T-helper 9 cell (primary cell): ENCODE results near the gene BCL11B.
"Not testable (repeated sequence)": the region's sequence is repeated elsewhere in the genome, so short reads cannot be mapped to it uniquely, and the experiment has no call there.

ENCODE experiments used
- DNase-seq: peaks from one replicate; pipeline ENCODE4 v3.0.0-alpha.2; 2020

BCL11B gene

DNA sequence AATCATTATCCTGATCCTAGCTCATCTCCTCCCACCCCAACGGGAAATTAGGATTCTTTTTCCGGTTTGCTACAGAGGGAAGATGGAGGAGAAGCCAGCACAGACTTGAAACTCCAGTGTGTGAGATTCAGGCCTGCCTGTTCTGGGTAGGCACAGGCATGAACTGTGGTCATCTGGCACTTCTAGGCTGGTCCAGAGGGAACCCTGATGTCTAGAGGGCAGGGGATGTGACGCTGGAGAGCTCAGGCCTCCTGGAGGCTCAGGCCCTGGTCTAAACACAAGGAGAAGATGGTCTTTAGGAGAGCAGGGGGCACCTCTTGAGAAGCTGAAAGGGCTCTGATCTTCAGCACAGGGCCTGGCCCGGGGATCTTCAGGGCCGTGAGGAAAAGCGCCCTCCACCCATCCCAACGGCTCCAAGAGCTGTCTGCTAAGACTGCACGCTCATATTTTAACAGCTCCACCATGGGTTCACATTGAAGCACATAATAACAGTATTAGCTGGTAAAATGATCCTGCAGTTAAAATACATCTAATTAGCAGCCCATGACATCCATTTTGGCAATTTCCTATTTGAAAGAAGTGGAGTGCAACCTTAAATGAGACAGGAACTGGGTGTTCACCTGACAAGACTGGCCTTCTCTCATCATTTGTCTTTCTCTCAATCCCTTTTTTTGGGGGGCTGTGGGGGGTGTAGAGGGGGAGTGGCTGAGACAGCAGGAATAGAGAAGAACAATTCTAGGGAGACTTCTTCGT is 35.4 kb downstream of the BCL11B start:
- DNase-seq = no peak

DNA sequence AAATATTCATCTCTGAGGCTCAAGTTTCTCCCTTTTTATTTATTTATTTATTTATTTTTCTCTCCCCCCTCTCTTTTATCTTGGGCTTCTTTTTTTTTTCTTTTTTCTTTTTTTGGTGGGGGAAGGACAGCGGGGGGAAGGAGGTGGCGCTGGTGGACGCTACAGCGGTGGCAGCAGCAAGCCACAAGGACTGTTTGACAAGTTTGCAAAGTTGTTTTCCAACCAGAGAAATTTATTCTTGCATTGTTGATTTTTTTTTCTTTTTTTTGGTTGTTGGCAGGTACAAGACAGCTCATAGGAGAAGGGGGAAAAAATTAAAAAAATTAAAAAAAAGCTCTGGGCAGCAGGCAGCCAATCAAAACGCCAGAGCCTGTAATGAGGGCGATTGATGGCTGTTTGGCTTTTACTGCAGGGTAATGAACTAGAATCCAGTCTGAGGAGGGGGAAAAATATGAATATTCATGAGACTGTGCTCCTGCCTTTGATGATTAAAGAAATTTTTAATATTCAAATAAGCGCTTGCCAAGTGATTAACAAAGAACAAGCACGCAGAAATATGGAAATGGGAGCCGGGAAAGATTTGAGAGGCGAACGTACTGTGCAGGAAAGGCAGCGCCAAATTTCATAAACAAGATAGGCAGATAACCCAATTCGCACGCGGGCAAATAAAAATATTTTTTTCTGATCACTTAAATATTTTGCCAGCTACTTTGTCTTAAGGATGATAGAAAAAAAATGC is 36.2 kb downstream of the BCL11B start:
- DNase-seq = no peak

- DNase-seq = peak; percentile 81
Measured at GRCh38 chr14:99234961-99235571, 36.9 kb downstream of the BCL11B start.

DNA sequence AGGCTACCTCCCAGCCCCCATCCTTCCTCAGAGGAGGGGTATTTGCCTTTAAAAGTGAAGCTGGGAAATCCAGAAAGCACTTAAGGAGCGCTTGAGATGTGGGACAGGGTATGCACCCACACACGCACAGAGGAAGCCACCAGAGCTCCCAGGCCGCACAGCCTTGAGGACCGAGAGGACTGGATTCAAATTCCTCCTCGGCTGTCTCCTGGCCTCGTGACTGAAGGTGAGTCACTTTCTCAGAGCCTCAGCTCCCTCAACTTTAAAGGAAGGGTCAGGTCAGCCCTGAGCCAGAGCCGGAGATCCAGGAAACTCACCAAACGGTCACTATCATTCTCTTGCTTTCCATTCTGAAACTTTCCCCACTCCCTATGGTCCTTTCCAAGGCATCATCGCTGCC is 37.6 kb downstream of the BCL11B start:
- no peak for DNase-seq

- DNase-seq = no peak
Measured at GRCh38 chr14:99233222-99234035, 38.6 kb downstream of the BCL11B start.

DNA sequence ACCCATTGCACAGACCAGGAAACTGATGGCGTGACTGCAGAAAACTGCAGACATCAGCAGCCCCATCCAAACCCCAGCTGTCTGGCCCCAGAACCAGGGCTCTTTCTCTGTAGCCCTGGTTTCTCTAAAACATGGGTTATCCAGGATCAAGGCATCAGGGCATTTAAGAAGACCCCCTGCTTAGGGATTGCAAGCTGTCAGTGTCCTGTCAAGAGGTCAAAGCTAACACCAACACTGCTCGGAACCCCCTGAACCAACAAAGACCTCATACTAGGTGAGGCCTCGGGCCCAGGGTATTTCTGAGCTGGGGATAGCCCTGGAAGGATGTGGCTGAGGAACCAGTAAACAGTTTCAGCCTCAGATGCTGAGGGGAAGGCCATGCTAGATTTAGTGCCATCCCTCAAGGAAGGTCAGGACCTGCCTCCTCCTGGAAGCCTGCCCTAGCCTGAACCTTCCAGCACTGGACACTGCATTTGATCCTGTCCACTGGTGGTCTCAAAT is 39.2 kb downstream of the BCL11B start:
- DNase-seq = no peak

- DNase-seq = no peak
Measured at GRCh38 chr14:99231850-99232713, 39.9 kb downstream of the BCL11B start.

GRCh38 chr14:99231161-99231849 is 40.7 kb downstream of the BCL11B start:
- DNase-seq = no peak

DNA sequence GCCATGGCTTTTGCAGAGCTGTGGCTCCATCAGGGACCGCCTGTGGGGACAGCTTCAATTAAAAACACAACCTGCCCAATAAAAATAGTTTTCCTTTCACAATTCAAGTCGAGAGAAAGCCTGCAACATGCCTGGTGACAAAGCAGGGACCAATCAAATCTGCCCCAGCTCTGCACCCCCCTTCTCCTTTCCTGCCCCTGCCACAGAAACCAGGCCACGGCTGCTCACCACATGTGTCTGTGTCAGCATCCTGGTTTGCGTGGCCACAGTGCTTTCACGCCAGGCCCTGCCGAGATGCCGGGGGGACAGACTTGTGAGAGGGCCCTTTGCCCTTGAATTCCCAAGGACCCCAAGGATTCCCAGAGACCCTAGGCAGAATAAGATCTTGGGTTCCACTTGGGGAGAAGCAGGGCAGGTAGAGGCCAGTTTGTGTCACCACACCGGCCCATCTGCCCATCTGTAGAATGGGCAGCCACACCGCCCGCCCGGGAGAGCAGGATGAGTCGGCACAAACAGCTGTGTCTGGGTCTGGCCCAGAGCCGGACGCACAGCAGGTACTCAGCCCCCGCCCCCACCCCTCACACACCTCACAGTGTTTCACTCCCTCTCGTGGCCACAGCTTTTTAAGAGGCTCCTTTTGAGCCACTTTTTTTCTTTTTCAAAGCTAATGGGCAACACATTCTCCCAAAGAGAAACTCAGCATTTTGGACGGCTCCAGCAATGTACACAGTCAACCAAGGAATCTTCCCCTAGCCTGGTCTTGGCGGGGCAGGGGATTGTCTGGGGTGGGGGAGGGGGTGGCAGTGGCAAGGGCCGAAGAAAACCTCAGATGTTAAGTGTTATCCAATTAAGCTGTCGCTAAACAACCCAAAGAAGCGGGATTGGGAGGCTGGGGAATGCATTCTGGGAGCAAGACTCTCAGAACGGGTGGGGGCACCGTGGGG is 41.5 kb downstream of the BCL11B start:
- DNase-seq = peak; percentile 85

GRCh38 chr14:99229654-99230207 is 42.3 kb downstream of the BCL11B start:
- no peak for DNase-seq

- DNase-seq = not testable (repeated sequence)
Measured at GRCh38 chr14:99228760-99229159, 43.2 kb downstream of the BCL11B start.

DNA sequence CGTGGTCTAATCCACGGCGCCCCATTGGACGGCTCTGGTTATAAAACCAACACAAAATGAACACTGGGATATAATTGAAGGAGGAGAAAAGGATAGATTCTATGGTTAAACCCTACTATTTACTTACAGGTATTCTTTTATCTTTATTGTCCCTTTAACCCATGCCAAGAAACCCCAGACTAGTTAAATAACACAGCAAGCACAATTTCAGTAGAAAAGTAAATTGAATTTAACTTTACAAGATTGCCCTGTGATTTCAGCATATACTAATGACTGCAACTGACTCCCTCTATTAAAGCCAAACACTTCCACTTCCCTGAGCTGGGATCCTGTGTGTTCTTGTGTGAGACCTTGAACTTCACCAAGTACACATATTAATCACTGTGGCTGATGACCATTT is 45.3 kb downstream of the BCL11B start:
- DNase-seq = no peak

DNA sequence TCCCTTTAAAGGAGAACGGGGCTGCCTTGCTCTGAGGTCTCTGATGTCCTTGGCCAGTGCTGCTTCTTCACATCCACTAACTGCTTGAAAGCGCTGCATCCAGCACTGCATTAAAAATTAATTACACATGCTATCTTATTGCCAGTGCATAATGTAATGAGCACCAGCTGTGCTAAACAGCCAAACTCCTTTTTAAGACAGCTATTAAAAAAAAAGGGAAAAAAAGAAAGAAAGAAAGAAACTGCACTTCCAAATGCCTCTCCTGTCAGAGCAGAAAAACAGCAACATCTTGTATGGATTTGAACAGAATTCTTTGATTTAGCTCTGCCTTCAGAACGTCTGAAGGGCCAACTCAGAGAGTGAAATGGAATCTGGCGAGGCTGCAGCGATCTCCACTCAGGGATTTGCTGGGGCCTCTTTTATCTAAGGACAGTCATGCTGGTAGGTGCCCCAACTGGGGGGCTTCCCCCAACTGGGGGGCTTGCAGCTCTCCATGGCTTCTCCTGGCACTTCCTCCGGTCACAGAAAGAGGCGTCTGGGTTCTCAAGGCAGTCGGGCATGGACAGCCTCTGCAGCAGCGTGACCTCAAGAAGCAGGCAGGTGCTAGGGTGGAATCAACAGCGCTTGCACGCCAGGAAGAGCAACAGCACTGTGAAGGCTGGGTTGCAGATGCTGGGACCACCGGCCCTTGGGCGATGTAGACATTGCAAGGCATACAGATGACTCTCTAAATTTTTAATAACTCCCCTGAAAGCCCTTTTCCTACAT is 46.4 kb downstream of the BCL11B start:
- no peak for DNase-seq

- no peak for DNase-seq
Measured at GRCh38 chr14:99224948-99225347, 47.0 kb downstream of the BCL11B start.

DNA sequence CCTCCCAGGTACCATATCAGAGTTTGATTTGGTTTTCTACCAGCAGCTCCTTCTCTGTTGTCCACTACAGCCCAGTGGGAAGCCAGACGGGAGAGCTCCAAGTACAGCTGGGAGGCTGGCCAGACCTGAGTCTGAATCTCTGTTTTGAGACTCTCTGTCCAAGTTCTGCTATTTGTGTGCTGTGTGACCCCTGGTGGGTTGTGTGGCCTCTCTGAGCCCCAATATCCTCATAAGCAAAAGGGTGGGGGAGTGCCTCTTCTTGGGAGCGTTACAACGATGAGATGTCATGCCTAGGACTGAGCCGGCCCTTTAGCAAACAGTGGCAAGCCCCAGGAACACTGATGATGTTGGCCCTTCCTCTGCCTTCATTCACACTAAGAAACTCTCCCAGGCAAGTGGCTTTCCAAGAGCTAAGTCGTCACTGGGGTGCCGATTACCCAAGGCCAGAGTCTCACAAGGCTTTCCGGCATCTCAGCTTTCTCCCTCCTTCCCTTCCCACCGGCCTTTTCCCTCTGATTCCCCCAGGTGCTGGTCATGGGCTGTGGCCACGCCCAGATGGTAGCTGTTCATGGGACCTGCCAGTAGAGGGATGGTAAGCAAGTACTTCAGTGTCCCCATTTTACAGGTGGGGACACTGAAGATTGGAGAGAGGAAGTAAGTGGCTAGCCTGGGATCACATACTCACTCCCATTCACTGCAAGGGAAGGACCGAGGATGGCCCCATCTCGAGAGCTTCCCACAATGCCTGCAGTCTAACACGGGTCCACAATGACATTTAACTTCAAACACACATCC is 47.7 kb downstream of the BCL11B start:
- no peak for DNase-seq

DNA sequence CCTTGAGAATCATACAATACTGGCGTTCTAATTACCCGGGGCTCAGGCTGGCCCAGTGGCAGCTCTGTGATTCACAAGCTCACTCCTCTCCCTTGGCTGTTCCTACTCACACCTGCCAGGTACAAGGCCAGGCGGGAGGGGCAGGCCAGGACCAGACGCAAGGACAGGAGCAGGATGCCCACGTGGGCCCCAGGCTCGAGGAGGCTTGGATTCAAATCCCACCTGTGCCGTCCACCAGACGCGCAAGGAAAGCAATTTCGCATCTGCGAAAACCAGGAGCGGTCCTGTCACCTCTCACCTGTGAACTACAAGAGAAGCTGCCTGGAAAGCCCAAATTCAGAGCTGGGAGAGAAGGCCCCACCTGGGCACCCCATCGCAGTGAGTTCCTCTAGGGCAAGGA is 50.6 kb downstream of the BCL11B start:
- DNase-seq = no peak

DNA sequence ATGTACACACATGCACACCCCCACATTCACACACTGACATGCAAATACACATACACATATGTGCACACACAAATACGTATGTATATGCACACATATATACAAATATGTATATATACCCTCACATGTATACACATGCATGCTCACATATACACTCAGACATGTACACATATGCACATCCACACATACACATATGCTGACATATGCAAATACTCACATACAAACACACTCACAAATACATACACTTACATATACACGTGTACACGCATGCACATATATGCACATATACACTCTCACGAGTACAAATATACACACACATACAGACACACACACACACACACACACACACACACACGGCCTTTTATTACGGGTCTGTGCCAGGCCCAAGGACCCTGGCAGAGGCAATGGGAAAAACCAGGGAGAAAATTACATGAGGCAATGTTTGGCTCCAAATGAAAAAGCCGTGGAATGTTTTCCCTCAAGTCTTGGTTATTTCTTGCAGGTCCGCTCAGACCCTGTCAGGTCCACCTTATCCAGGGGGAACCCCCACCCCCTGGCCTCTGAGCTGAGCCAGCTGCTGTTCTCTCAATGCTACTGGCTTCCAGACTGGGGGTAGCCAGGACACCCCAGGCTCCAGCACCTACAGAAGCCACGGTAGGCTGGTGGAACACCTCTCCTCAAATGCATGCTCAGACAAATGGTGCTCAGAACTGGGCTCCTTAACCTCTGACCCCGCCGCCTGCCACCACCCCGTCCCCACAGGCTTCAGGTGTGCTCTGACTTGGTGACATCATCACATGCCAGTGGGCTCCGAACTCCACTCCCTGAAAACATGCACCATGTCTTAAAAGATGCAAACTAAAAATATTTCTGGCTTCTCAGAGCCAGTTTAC is 54.7 kb downstream of the BCL11B start:
- no peak for DNase-seq
